B cell (primary cell): Measurements from ENCODE around the gene ST8SIA5. TPM values are rescaled to one million over a fixed set of nuclear protein-coding genes. Genes with fewer than 3 reads are reported as not detected.

Experiments
- ATAC-seq: fragments of 200-7000 bp; cut with Tn5 transposase; one replicate; pipeline ENCODE4 v1.10.0; 2021; ENCODE audit warnings: low read depth, mild to moderate bottlenecking, moderate number of reproducible peaks, moderate library complexity
- CTCF ChIA-PET: fragments of 350-600 bp; sonication (Branson Sonifier 250); formaldehyde crosslinking; loops from one replicate; lab custom pipeline; 2021; ENCODE audit warnings: antibody characterized with exemption, inconsistent platforms; lab: Charles Lee
- POLR2A ChIA-PET: fragments of 350-600 bp; sonication (Branson Sonifier 250); formaldehyde crosslinking; loops from one replicate; lab custom pipeline; 2021; ENCODE audit warnings: antibody characterized with exemption; lab: Charles Lee
- DNase-seq: peaks from one replicate; pipeline ENCODE4 v3.0.0; 2013
- H2AFZ ChIP-seq: 2 replicates; pipeline ENCODE4 v1.6.1; 2012; ENCODE audit warnings: mild to moderate bottlenecking, low read depth, low read length; ENCODE audit not compliant: insufficient read depth, poor library complexity, severe bottlenecking
- H3K27ac ChIP-seq, 2 donors: 1 replicate in 1 of 2; 2 replicates in 1 of 2; pipeline ENCODE4 v1.5.1; 2012 to 2013; ENCODE audit warnings: low read length in 2 of 2, mild to moderate bottlenecking in 2 of 2, moderate library complexity in 1 of 2
- H3K27me3 ChIP-seq, 4 experiments: fragments of 200-600 bp in 1 of 4; sonication (generic) in 1 of 4; replicated peaks in 1 of 4; 1 replicate in 2 of 4; 2 replicates in 2 of 4; pipeline versions ENCODE4 v1.6.1 to v1.7.0; 2013 to 2016; ENCODE audit warnings: low read length in 3 of 4, mild to moderate bottlenecking in 2 of 4, mixed read lengths in 1 of 4, moderate library complexity in 1 of 4; ENCODE audit not compliant: insufficient read depth in 4 of 4, control insufficient read depth in 3 of 4; ENCODE audit errors: control extremely low read depth in 1 of 4
- H3K36me3 ChIP-seq, 2 experiments: replicated peaks in 1 of 2; 1 replicate in 1 of 2; 2 replicates in 1 of 2; pipeline versions ENCODE4 v1.6.1 to v1.7.1; 2013; ENCODE audit warnings: low read length in 1 of 2; ENCODE audit not compliant: insufficient read depth in 2 of 2, control insufficient read depth in 1 of 2; ENCODE audit errors: control extremely low read depth in 1 of 2, extremely low read depth in 1 of 2
- H3K4me1 ChIP-seq, 2 donors: fragments of 200-600 bp in 1 of 2; sonication (generic) in 1 of 2; 1 replicate in 1 of 2; 2 replicates in 1 of 2; pipeline versions ENCODE4 v1.5.1 to v1.6.1; 2013 to 2017; ENCODE audit warnings: low read length in 2 of 2; ENCODE audit not compliant: control insufficient read depth in 2 of 2, insufficient read depth in 2 of 2
- H3K4me2 ChIP-seq: replicated peaks from 2 replicates; pipeline ENCODE3; 2012; ENCODE audit warnings: mild to moderate bottlenecking, low read depth, low read length; ENCODE audit not compliant: poor library complexity, severe bottlenecking
- H3K4me3 ChIP-seq, 5 experiments: fragments of 200-600 bp in 1 of 5; sonication (generic) in 1 of 5; 1 replicate in 3 of 5; 2 replicates in 2 of 5; pipeline versions ENCODE4 v1.5.1 to v1.7.0; 2011 to 2016; ENCODE audit warnings: low read length in 4 of 5, mild to moderate bottlenecking in 4 of 5, low read depth in 2 of 5, control low read depth in 1 of 5, moderate library complexity in 1 of 5; ENCODE audit not compliant: insufficient read depth in 1 of 5; ENCODE audit errors: control extremely low read depth in 1 of 5, extremely low read depth in 1 of 5
- H3K79me2 ChIP-seq: fragments of 200-600 bp; sonication (generic); one replicate; pipeline ENCODE4 v1.6.0; 2016; ENCODE audit warnings: low read length; ENCODE audit not compliant: control insufficient read depth, insufficient read depth
- H3K9ac ChIP-seq: fragments of 200-600 bp; sonication (generic); 2 replicates; pipeline ENCODE4 v1.6.1; 2017; ENCODE audit warnings: mild to moderate bottlenecking, low read length, moderate library complexity
- H3K9me3 ChIP-seq, 3 donors: one replicate each; pipeline versions ENCODE4 v1.6.1 to v1.7.1; 2013; ENCODE audit warnings: low read length in 2 of 3; ENCODE audit not compliant: control insufficient read depth in 2 of 3, insufficient read depth in 1 of 3; ENCODE audit errors: control extremely low read depth in 1 of 3
- H4K20me1 ChIP-seq: 2 replicates; pipeline ENCODE4 v1.6.0; 2012; ENCODE audit warnings: mild to moderate bottlenecking, low read length; ENCODE audit not compliant: insufficient read depth, control insufficient read depth, poor library complexity, severe bottlenecking
- H3K27ac Mint-ChIP-seq: one replicate; pipeline ENCODE4 v1.8.0; 2021; ENCODE audit warnings: mixed read lengths
- H3K27me3 Mint-ChIP-seq: one replicate; pipeline ENCODE4 v1.8.0; 2021; ENCODE audit warnings: mixed read lengths
- H3K4me1 Mint-ChIP-seq: one replicate; pipeline ENCODE4 v1.8.0; 2021; ENCODE audit warnings: mixed read lengths
- H3K4me3 Mint-ChIP-seq: one replicate; pipeline ENCODE4 v1.8.0; 2021; ENCODE audit warnings: mixed read lengths
- H3K9me3 Mint-ChIP-seq: one replicate; pipeline ENCODE4 v1.8.0; 2022; ENCODE audit warnings: mixed read lengths; ENCODE audit not compliant: insufficient read depth
- CTCF ChIP-seq: fragments of 200-600 bp; IDR thresholded peaks from one replicate; pipeline ENCODE4 v1.8.0; 2022; ENCODE audit warnings: antibody characterized with exemption, mild to moderate bottlenecking
- EZH2 ChIP-seq: IDR thresholded peaks from 2 replicates; pipeline ENCODE4 v1.6.1; 2012; ENCODE audit warnings: borderline replicate concordance, low read depth, mild to moderate bottlenecking, moderate library complexity, low read length; ENCODE audit not compliant: insufficient read depth, poor library complexity, severe bottlenecking
- WGBS: methylation state at CpG from one replicate; pipeline ENCODE4 v1.1.5; 2013; ENCODE audit warnings: missing lambda C conversion rate; ENCODE audit not compliant: insufficient coverage; 5-methylcytosine and 5-hydroxymethylcytosine counted together
- intact Hi-C: fragments of 100-400 bp; cut with micrococcal nuclease; formaldehyde crosslinking; loops from one replicate; pipeline ENCODE4 v1.10.0; 2022
- polyA plus RNA-seq: library from polyadenylated mRNA; depleted of rRNA; stranded (reverse); fragments of >200 nt; gene quantifications from 2 replicates; pipeline ENCODE4 v1.2.3, GENCODE V29; 2012
- total RNA-seq, 2 donors: library from RNA; stranded (reverse); fragments of 120-200 nt in 1 of 2; gene quantifications; 1 replicate in 1 of 2; 2 replicates in 1 of 2; pipeline versions ENCODE4 v1.2.3 to v1.2.4, GENCODE V29; 2013 to 2022

The ST8SIA5 gene
- total and polyA plus RNA-seq, 2 donors (not counting 1 experiment from before 2014, with no cell fraction given): not detected

DNA sequence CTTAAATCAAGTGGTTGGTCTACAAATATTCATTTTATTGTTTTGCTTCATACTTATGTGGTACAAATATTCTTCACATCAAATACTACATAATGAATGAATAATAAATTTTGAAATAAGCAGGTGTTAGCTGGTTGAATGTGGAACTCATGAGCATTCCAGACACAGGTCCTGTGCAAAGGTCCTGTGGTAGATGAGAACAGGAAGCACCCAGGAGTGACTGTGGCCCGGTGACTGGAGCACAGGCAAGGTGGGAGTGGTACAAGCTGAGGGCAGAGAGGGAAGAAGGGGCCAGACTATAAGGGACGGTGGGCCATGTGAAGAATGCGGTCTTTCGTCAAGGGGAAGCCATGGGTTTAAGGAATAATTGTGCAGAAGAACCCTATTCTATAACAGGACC lies 73.6 kb downstream of the ST8SIA5 start:
- H4K20me1 ChIP-seq: no peaks in the 10 kb centered on the region
- H3K9me3 ChIP-seq: no peaks in the 10 kb centered on the region
- DNase-seq: no peak
- H3K27me3 ChIP-seq: no peaks in the 10 kb centered on the region
- H3K4me1 Mint-ChIP-seq: no peaks in the 10 kb centered on the region
- no peaks in the 10 kb centered on the region for H3K27me3 Mint-ChIP-seq
- no peak for TF ChIP-seq EZH2
- no peak for TF ChIP-seq CTCF
- no peak overlapping the region for H2AFZ ChIP-seq
- H3K9me3 Mint-ChIP-seq: no peaks in the 10 kb centered on the region
- no peak overlapping the region for H3K4me3 Mint-ChIP-seq
- H3K4me3 ChIP-seq: no peak overlapping the region
- H3K27ac ChIP-seq: no peak overlapping the region
- no peak for ATAC-seq
- no peak overlapping the region for H3K9ac ChIP-seq
- H3K36me3 ChIP-seq: no peaks in the 10 kb centered on the region
- WGBS: 71% methylated on average over 1 of the region's 4 CpGs
- H3K4me1 ChIP-seq: no peaks in the 10 kb centered on the region
- intact Hi-C loops: no loop called here
- H3K79me2 ChIP-seq: no peaks in the 10 kb centered on the region
- CTCF ChIA-PET: no interaction called here
- no peak overlapping the region for H3K4me2 ChIP-seq
- POLR2A ChIA-PET: no interaction called here
- H3K27ac Mint-ChIP-seq: no peak overlapping the region

- intact Hi-C loops: no loop called here
- Mint-ChIP-seq H3K4me1 (no peaks in the 10 kb centered on the region), H3K27me3 (no peaks in the 10 kb centered on the region), H3K4me3 (no peak overlapping the region), H3K27ac (no peak overlapping the region), H3K9me3 (no peaks in the 10 kb centered on the region)
- ChIA-PET CTCF (interaction anchor here (1.4 kb wide), 1 partner anchor 23 kb away, joined by 3 read pairs; no protein-coding TSS in a partner anchor), POLR2A (no interaction called here)
- H3K4me1 ChIP-seq: no peaks in the 10 kb centered on the region
- H2AFZ ChIP-seq: no peak overlapping the region
- WGBS: 39% methylated on average over 7 of the region's 12 CpGs
- no peak overlapping the region for H3K4me2 ChIP-seq
- TF ChIP-seq EZH2 (no peak), CTCF (no peak)
- ATAC-seq (no peak), DNase-seq (no peak)
- H3K79me2 ChIP-seq: no peaks in the 10 kb centered on the region
- no peak overlapping the region for H3K4me3 ChIP-seq
- no peaks in the 10 kb centered on the region for H4K20me1 ChIP-seq
- no peak overlapping the region for H3K27ac ChIP-seq
- H3K9me3 ChIP-seq: no peaks in the 10 kb centered on the region
- H3K36me3 ChIP-seq: no peaks in the 10 kb centered on the region
- no peaks in the 10 kb centered on the region for H3K27me3 ChIP-seq
- no peak overlapping the region for H3K9ac ChIP-seq
Measured at GRCh38 chr18:46680784-46681695, 75.8 kb downstream of the ST8SIA5 start.
